Common myeloid progenitor, CD34-positive (primary cell): ENCODE results near the gene SHISA6.
"Not testable (repeated sequence)": the region's sequence is repeated elsewhere in the genome, so short reads cannot be mapped to it uniquely, and the experiment has no call there.

Experiments used
- CTCF ChIA-PET: fragments of 350-600 bp; sonication (Branson Sonifier 250); formaldehyde crosslinking; loops from one replicate; lab custom pipeline; 2021; ENCODE audit warnings: antibody characterized with exemption; lab: Charles Lee
- POLR2A ChIA-PET: fragments of 350-600 bp; sonication (Branson Sonifier 250); formaldehyde crosslinking; loops from one replicate; lab custom pipeline; 2021; ENCODE audit warnings: antibody characterized with exemption; lab: Charles Lee
- DNase-seq, 3 donors: peaks; one replicate each; pipeline versions ENCODE4 v3.0.0 to v3.0.0-alpha.2; 2013
- H3K27ac ChIP-seq, 2 experiments: 1 replicate in 1 of 2; 2 replicates in 1 of 2; pipeline ENCODE4 v1.7.0; 2013; ENCODE audit warnings: inconsistent platforms in 2 of 2, low read length in 2 of 2, mild to moderate bottlenecking in 2 of 2, low read depth in 1 of 2, moderate library complexity in 1 of 2; ENCODE audit not compliant: severe bottlenecking in 2 of 2, insufficient read depth in 1 of 2, poor library complexity in 1 of 2
- H3K27me3 ChIP-seq, 5 experiments: replicated peaks in 2 of 5; 1 replicate in 3 of 5; 2 replicates in 2 of 5; pipeline versions ENCODE4 v1.6.1 to v1.7.0; 2013; ENCODE audit warnings: low read length in 4 of 5, mild to moderate bottlenecking in 2 of 5, moderate library complexity in 2 of 5, inconsistent platforms in 1 of 5; ENCODE audit not compliant: insufficient read depth in 5 of 5, control insufficient read depth in 4 of 5
- H3K36me3 ChIP-seq, 4 experiments: 1 replicate in 2 of 4; 2 replicates in 2 of 4; pipeline versions ENCODE4 v1.6.1 to v1.7.0; 2013; ENCODE audit warnings: low read length in 3 of 4, control low read depth in 1 of 4, mild to moderate bottlenecking in 1 of 4; ENCODE audit not compliant: control insufficient read depth in 4 of 4, insufficient read depth in 4 of 4
- H3K4me1 ChIP-seq, 4 experiments: 1 replicate in 3 of 4; 2 replicates in 1 of 4; pipeline versions ENCODE4 v1.6.1 to v1.7.1; 2013; ENCODE audit warnings: low read length in 3 of 4, mild to moderate bottlenecking in 3 of 4, control low read depth in 1 of 4, inconsistent platforms in 1 of 4, moderate library complexity in 1 of 4; ENCODE audit not compliant: control insufficient read depth in 4 of 4, insufficient read depth in 4 of 4; ENCODE audit errors: control extremely low read depth in 1 of 4
- H3K4me3 ChIP-seq, 7 experiments: 1 replicate in 4 of 7; 2 replicates in 3 of 7; pipeline versions ENCODE4 v1.5.1 to v1.7.0; 2013; ENCODE audit warnings: mild to moderate bottlenecking in 7 of 7, low read length in 6 of 7, moderate library complexity in 6 of 7, inconsistent platforms in 2 of 7, low read depth in 2 of 7, control low read depth in 1 of 7; ENCODE audit not compliant: insufficient read depth in 4 of 7, control insufficient read depth in 1 of 7; ENCODE audit errors: extremely low read depth in 1 of 7
- H3K9me3 ChIP-seq, 5 experiments: 1 replicate in 4 of 5; 2 replicates in 1 of 5; pipeline versions ENCODE4 v1.6.1 to v1.7.1; 2013; ENCODE audit warnings: low read length in 4 of 5, mild to moderate bottlenecking in 2 of 5, inconsistent platforms in 1 of 5, low read depth in 1 of 5, moderate library complexity in 1 of 5; ENCODE audit not compliant: control insufficient read depth in 4 of 5, insufficient read depth in 2 of 5; ENCODE audit errors: control extremely low read depth in 1 of 5
- WGBS: methylation state at CpG from one replicate; pipeline ENCODE4 v1.1.5; 2013; ENCODE audit not compliant: insufficient coverage; 5-methylcytosine and 5-hydroxymethylcytosine counted together

Gene SHISA6

GRCh38 chr17:11308531-11308930 is 67.5 kb downstream of the SHISA6 start:
- H3K27ac ChIP-seq: no peak overlapping the region
- H3K9me3 ChIP-seq: peaks cover 0 to 2% (median 0%) of the 10 kb centered on the region in 5 experiments
- CTCF ChIA-PET: no interaction called here
- H3K27me3 ChIP-seq: no peaks in the 10 kb centered on the region
- POLR2A ChIA-PET: no interaction called here
- H3K36me3 ChIP-seq: no peaks in the 10 kb centered on the region
- no peak for DNase-seq
- 71% methylated on average over 6 of the region's 7 CpGs for WGBS
- no peaks in the 10 kb centered on the region for H3K4me1 ChIP-seq
- H3K4me3 ChIP-seq: no peak overlapping the region

- H3K4me1 ChIP-seq: no peaks in the 10 kb centered on the region
- no peak overlapping the region for H3K4me3 ChIP-seq
- H3K9me3 ChIP-seq: no peaks in the 10 kb centered on the region
- ChIA-PET CTCF (no interaction called here), POLR2A (no interaction called here)
- WGBS: 100% methylated on average over 1 of the region's 3 CpGs
- H3K27ac ChIP-seq: no peak overlapping the region
- H3K27me3 ChIP-seq: no peaks in the 10 kb centered on the region
- no peak for DNase-seq
- H3K36me3 ChIP-seq: no peaks in the 10 kb centered on the region
These were observed 68.0 kb downstream of the SHISA6 start for GRCh38 chr17:11309033-11309432.

- Histone ChIP-seq H3K36me3 (no peaks in the 10 kb centered on the region), H3K4me3 (no peak overlapping the region), H3K27me3 (no peaks in the 10 kb centered on the region), H3K9me3 (no peaks in the 10 kb centered on the region), H3K27ac (no peak overlapping the region), H3K4me1 (no peaks in the 10 kb centered on the region)
- ChIA-PET CTCF (no interaction called here), POLR2A (no interaction called here)
- DNase-seq: no peak
These were observed 68.8 kb downstream of the SHISA6 start for GRCh38 chr17:11309850-11310249.

GRCh38 chr17:11316451-11316850 is 75.4 kb downstream of the SHISA6 start:
- CTCF ChIA-PET, POLR2A ChIA-PET, H3K9me3 ChIP-seq, H3K4me1 ChIP-seq, H3K4me3 ChIP-seq, H3K27me3 ChIP-seq, H3K27ac ChIP-seq, H3K36me3 ChIP-seq, DNase-seq: not testable (repeated sequence)
- WGBS: no CpG with 5 or more reads among the region's 11 CpGs

GRCh38 chr17:11318207-11318606 is 77.2 kb downstream of the SHISA6 start:
- DNase-seq: no peak
- WGBS: 97% methylated on average over 5 of the region's 5 CpGs
- Histone ChIP-seq H3K36me3 (no peaks in the 10 kb centered on the region), H3K27me3 (no peaks in the 10 kb centered on the region), H3K4me1 (no peaks in the 10 kb centered on the region), H3K4me3 (no peak overlapping the region), H3K27ac (no peak overlapping the region), H3K9me3 (peaks cover 0 to 2% (median 0%) of the 10 kb centered on the region in 5 experiments)
- ChIA-PET CTCF (no interaction called here), POLR2A (no interaction called here)

GRCh38 chr17:11319894-11320293 is 78.9 kb downstream of the SHISA6 start:
- 69% methylated on average over 2 of the region's 3 CpGs for WGBS
- no peak for DNase-seq
- Histone ChIP-seq H3K27ac (no peak overlapping the region), H3K9me3 (peaks cover 0 to 2% (median 0%) of the 10 kb centered on the region in 5 experiments), H3K4me3 (no peak overlapping the region), H3K4me1 (no peaks in the 10 kb centered on the region), H3K36me3 (no peaks in the 10 kb centered on the region), H3K27me3 (no peaks in the 10 kb centered on the region)
- CTCF ChIA-PET: no interaction called here
- POLR2A ChIA-PET: no interaction called here

GRCh38 chr17:11324021-11324420 is 83.0 kb downstream of the SHISA6 start:
- H3K4me1 ChIP-seq: no peaks in the 10 kb centered on the region
- no peak overlapping the region for H3K27ac ChIP-seq
- no peaks in the 10 kb centered on the region for H3K36me3 ChIP-seq
- WGBS: 97% methylated on average over 8 of the region's 11 CpGs
- CTCF ChIA-PET: no interaction called here
- no peaks in the 10 kb centered on the region for H3K27me3 ChIP-seq
- no peak for DNase-seq
- no peak overlapping the region for H3K4me3 ChIP-seq
- POLR2A ChIA-PET: no interaction called here
- peaks cover 0 to 2% (median 0%) of the 10 kb centered on the region in 5 experiments for H3K9me3 ChIP-seq
